A549 treated with RU486 at 1 μM for 4 hours (cell line): ENCODE results near the gene SP5. TPM values are rescaled to one million over a fixed set of nuclear protein-coding genes. Genes with fewer than 3 reads are reported as not detected.

ENCODE experiments used
- total RNA-seq: library from RNA; stranded (reverse); fragments of 200-300 nt; extraction: Qiagen RNA extraction; gene quantifications from 5 replicates; pipeline ENCODE4 v1.2.3, GENCODE V29; 2022; ENCODE audit warnings: low read depth

Gene SP5
- total RNA-seq = 0.05 TPM in 1 of 5 replicates, not detected in the others

GRCh38 chr2:170715062-170715931 is at the start of gene SP5:
Gene SP5 (plus strand): TSS chr2:170715337. CDS start chr2:170715513, 176 bp downstream.

Other genes with a start within 250 kb of the SP5 start
- not detected in 5 replicates for gene ERICH2, start 55.0 kb downstream of the SP5 start, total RNA-seq
- gene GAD1, start 101.5 kb downstream of the SP5 start, total RNA-seq = 0.39 to 0.63 TPM (median 0.42 TPM) in 5 replicates
- gene GORASP2, start 213.9 kb downstream of the SP5 start, total RNA-seq = 91.3 to 115 TPM (median 94.8 TPM) in 5 replicates